ENCODE results near the gene KIAA0513. TPM values are rescaled to one million over a fixed set of nuclear protein-coding genes. Genes with fewer than 3 reads are reported as not detected.

The KIAA0513 gene
- total RNA-seq, 2 experiments from 2014 or later: 7.1 TPM

DNA sequence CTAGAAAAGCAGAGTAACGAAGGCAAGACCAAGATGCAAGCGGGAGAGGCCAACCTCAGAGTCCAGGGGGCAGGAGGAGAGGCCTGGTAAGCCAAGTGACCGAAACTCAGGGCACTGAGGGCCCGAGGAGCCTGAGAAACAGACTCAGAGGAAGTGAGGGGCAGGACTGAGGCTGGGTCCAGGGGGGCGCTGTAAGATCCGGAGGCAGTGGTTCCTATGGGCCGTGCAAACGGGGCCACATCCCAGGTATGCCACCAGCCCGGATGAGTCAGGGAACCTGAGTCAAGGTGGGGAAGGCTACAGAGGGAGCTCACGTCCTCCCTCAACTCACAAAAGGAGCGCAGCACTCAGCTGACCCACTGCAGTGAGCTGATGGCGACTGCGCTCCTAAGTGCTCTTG, 24.5 kb upstream of the KIAA0513 start:
- CTCF ChIA-PET: no interaction called here
- POLR2A ChIA-PET: no interaction called here

DNA sequence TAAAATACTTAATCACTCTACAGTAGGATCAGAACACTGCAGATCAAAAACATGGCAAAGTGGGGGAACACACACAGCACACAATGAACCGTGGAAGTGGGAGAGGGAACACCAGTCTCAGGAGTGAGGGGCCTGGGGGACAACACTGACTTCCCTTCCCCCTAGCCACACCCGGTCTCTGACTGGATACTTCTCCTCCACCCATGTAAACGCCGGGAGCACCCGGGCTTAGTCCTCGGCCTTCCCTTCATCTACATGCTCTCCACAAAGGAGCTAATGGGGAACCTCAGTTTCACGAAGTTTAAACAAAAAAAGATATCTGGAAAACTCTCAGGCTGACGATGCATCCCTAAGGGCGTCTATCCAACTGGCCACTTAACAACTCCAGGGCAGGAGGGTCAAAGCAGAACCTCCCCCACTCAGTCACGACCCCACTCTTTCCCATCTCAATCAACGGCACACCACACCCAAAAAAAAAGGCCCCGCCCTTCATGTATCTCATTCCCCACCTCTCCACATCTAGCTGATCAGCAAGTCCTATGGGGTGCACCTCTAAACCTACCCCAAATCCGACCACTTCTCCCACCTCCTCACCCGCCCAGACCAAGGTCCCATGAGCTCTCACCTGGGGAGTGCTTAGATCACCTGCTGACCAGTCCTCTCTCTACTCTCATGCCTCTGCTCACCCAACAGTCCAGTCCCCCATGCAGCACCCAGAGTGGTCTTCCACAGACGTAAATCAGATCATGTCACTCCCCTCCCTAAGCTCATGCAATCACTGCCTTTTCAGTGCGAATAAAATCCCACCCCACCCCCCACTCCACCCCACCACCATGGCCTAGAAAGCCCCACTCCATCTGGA, 23.6 kb upstream of the KIAA0513 start:
- POLR2A ChIA-PET: no interaction called here

DNA sequence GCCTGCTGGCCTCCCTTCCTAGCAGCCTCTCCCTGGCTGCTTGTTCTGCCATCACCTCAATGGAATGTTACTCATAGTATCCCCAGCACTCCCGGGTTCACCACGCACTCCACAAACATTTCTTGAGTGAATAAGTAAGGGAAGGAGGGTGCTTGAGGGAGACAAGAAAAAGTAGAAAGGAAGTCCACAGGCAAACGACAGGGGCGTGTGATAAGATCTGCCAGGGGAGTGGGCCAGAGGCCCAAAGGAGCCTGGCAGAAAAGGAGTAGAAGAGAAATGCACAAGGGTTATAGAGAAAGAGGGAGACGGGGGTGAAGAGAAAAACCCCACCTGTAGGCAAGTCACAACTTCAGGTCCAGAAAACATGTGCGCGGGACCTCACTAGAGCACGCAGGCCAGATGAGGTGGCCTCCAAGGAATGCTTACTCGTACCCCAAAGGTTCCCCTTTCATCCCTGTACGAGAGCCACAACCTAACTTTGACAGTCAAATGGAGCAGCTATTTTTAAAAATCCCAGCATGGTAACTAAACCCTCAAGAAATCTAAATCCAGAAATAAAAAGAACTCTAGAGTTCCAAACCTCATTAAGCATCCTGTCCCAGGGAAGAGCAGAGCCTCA, 22.9 kb upstream of the KIAA0513 start:
- ChIA-PET POLR2A (no interaction called here), CTCF (interaction anchor here (1.9 kb wide), 1 partner anchor 34 kb away, joined by 5 read pairs; no protein-coding TSS in a partner anchor)

More for the DNA sequence above, 23.6 kb upstream of the KIAA0513 start:
- CTCF ChIA-PET: interaction anchor here (1.9 kb wide), 1 partner anchor 33 kb away, joined by 5 read pairs; no protein-coding TSS in a partner anchor

DNA sequence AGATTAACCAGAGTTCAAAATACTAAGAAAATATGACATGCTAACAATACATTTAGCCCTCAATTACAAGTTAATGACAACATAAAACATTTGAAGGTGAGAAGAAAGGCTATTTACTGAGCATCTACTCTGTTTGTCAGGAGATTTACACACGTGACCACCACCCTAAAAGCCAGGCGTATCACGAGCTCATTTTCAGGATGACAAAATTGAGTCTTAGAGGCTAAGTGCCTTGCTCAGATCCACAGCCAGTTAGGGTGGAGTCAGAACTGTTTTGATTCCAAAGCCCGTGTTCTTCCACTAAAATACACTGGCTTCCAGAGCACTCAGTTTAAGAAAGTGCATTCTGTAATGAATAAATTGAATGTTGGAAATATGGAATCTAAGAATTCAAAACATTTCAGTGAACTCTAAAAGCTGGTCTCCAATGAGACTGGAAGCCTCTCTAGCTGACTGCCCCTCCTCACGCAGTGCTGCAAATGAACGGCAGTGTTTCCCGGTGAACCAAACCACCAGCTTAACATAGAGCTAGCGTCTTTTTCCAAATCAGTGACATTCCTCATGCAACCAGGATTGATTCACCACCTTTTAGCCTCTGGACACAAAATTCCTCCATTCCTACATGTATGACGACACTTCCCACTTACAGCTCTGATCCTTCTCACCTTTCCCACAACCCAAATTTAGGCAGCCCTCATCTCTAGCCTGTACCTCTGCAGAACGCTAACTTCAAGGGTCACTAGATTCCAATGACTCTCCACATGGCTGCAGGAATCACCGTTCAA, 22.1 kb upstream of the KIAA0513 start:
- ChIA-PET CTCF (interaction anchor here (0.6 to 1.9 kb wide), 2 partner anchors 34 to 420 kb away, joined by 3 to 5 read pairs; no protein-coding TSS in a partner anchor), POLR2A (no interaction called here)

DNA sequence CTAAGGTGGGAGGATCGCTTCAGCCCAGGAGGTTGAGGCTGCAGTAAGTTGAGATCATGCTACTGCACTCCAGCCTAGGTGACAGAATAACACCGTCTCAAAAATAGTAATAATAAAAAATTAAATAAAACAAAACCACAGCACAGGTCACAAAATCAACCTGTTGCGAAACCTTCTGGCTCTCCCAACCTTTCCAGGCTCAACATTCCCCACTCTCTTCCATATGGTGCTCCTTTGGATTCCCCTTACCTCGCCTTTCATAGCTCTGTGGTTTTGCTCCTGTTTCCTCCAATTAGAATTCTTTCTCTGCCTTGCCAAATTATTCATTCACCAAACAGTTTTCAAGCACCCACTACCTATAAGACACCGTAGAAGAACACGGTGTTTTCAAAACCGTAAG, 21.0 kb upstream of the KIAA0513 start:
- POLR2A ChIA-PET: no interaction called here
- CTCF ChIA-PET: interaction anchor here (2.0 kb wide), 1 partner anchor 80 kb away, joined by 4 read pairs; no protein-coding TSS in a partner anchor

DNA sequence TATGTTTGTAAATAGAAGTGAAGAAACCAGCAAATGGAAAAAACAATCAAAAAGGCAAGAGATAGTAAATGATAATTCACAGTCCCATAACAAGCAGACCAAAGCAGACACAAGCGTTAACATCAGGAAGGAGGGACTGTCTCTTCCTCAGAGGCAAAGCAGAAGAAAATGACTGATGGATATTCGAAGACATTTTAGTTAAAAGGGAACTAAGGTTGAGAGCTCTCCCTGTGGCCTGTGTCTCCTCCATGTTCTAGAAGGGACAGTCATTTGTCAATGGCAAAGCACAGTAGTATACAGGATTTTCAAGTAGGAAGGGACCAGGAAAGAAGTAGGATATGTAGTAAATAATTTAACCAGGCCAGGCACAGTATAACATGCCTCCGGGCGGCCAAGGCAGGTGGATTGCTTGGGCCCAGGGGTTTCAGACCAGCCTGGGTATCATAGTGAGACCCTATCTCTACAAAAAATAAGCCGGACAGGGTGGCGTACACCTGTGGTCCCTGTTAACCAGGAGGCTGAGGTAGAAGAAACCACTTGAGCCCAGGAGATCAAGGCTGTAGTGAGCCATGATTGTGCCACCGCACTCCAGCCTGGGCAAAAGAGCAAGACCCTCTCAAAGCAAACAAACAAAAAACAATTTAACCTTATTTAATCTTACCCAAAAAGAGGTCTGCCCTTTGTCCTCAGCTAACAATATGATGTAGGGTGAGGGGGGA, 19.9 kb upstream of the KIAA0513 start:
- CTCF ChIA-PET: interaction anchor here (0.7 to 2.0 kb wide), 3 partner anchors 40 to 107 kb away, joined by 3 to 4 read pairs (median 3); no protein-coding TSS in a partner anchor
- POLR2A ChIA-PET: no interaction called here

DNA sequence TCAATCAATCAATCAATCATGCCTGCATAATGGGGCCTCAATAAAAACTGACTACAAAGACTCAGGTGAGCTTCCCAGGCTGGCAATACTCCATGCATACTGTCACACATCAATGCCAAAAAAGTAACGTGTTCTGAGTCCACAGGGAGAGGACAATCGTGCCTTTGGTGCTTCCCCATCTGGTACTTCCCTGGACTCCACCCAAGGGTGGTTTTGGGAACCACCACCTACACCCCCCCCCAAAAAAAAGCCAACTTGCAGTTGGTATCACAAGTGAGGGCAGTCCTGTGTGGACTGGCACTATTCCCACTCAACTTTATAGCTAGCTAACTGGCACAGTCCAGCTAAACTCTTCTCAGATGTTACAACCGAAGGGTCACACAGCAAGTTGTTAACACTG, 19.3 kb upstream of the KIAA0513 start:
- CTCF ChIA-PET: interaction anchor here (0.7 to 2.0 kb wide), 2 partner anchors 41 to 78 kb away, joined by 3 to 4 read pairs; no protein-coding TSS in a partner anchor
- POLR2A ChIA-PET: no interaction called here

DNA sequence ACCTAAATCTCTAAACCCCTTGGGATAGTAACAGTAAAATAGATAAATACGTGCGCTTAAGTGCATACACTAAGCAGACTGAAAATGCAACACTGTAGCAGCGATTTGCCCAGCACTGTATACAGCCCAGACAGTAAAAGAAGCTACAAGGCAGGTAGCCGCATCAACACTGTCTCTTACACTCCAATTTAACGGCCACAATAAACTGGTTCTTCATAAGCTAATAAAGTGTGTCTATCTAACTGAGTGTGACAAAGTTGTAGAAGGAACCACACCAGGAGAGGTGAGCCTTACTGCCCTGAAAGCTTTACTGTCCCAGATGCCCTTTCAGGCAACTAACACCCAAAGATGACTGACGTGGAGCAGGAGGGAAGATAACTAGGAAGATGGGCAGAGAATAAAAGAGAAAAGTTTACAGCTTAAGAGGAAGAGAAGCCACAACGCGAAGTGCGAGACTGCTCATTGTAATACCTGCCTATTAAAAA, 17.1 kb upstream of the KIAA0513 start:
- ChIA-PET CTCF (interaction anchor here (1.0 to 2.9 kb wide), 4 partner anchors 14 to 76 kb away, joined by 3 to 17 read pairs (median 4); no protein-coding TSS in a partner anchor), POLR2A (interaction anchor here (0.8 to 2.3 kb wide), 2 partner anchors 16 to 45 kb away, joined by 3 to 11 read pairs; no protein-coding TSS in a partner anchor)

DNA sequence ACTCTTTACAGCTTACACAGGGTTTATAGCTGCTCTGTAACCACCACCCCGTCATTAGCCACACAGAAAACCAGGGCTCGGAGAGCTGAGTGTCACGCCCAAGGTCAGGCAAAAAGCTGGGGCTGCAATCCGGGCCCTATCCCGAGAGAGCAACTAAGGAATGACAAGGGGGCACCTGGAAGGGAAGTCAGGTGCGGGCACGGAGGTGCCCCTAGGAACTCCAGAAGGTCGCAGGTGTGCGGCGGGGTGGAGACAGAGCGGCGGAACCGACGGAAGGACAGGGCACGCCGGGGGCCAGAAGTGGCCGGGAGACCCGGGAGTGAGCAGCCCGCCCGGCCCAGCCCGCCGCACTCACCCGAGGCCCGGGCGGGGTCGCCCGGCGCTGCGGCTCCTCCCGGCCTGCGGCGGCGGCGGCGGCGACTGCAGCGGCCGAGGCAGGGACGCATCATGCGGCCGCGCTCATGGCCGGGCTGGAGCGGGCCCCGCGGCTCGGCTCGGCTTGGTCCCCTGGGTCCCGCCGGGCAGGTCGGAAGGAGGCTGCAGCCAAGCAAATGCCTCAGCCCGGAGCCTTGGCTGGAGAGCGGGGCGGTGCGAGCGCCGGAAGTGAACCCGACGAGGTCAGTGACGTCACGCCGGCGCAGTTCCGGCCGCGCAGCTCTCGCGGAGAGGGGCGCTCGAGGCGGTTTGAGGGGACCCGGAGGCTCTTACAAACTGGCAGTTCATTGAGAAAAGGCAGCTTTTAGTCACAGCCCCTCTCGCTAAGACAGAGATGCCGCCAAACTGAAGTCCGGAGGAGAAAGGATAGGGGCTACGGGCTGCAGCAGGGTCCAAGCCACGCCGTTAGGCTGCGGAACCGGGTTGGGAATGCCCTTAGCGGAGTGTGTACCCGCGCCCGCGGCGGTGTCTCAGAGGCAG, 16.4 kb upstream of the KIAA0513 start, which contains the start of gene ZDHHC7:
Gene ZDHHC7, minus strand, starts transcription at position 605 of the 915 bp plus-strand sequence. CDS start 20,917 bp downstream, outside the sequence.
- POLR2A ChIA-PET: interaction anchor here (0.8 to 2.3 kb wide), 4 partner anchors 16 to 45 kb away, joined by 3 to 11 read pairs (median 5); no protein-coding TSS in a partner anchor
- CTCF ChIA-PET: interaction anchor here (0.7 to 2.9 kb wide), 5 partner anchors 13 to 76 kb away, joined by 3 to 17 read pairs (median 4); no protein-coding TSS in a partner anchor

DNA sequence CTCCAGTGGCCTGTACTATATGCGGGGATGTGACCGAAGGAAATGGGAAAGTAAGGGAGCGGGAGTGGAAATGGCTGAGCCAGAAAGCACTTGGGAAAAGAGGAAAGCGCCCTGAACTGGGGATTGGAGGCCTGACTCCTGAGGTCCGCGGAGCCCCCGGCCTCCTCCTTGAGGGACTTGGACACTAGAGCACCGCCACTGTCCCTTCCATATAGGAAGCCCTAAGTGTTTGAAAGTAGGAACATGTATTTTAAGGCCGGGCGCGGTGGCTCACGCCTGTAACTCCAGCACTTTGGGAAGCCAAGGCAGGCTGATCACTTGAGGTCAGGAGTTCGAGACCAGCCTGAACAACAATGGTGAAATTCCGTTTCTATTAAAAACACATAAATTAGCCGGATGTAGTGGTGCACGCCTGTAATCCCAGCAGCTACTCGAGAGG, 15.7 kb upstream of the KIAA0513 start:
- ChIA-PET CTCF (interaction anchor here (1.5 to 2.9 kb wide), 2 partner anchors 13 to 75 kb away, joined by 4 to 17 read pairs; no protein-coding TSS in a partner anchor), POLR2A (interaction anchor here (1.4 to 2.3 kb wide), 3 partner anchors 15 to 44 kb away, joined by 5 to 11 read pairs (median 5); no protein-coding TSS in a partner anchor)

DNA sequence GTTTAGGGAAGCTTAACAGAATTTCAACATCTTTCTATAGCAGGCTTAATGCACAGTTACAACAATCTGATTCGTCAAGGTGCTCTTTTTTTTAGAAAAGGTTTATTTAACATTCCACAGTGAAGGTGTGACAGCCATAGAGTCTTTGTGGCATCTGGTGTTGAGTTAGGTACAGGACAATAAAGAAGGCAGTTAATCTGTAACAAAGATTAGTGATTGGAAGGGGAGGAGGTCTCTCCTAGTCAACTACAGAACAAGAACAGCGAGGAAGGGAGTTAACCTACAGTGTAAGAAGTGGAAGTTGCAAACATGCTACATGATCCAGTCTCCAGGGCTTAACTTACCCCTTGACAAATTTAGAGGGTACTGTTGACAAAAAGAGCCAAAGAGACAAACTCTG, 13.3 kb upstream of the KIAA0513 start:
- CTCF ChIA-PET: interaction anchor here (1.8 kb wide), 1 partner anchor 12 kb away, joined by 6 read pairs; no protein-coding TSS in a partner anchor

DNA sequence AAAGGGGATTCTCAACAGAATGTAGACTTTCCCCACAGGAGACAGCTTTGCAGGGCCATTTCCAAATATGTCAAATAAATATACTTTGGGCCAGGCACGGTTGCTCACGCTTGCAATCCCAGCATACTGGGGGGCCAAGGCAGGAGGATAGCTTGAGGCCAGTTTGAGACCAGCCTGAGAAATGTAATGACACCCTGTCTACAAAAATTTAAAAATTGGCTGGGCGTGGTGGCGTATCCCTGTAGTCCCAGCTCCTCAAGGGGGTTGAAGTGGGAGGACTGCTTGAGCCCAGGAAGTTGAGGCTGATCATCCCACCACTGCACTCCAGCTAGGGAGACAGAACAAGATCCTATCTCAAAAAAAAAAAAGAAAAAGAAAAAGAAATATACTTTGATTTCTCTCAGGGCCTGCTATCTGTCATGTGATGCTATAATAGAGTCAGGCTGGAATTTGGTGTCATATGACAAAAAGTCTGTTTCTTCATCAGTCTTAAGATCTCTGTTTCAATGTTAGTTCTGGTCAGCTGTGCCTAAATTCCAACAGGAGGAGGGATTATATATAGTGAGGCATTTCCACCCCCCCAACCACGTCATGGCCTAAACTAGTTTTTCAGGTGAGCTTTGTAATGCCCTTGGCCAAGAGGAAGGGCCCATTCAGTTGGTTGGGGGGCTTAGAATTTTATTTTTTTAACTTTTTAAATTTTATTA, 12.0 kb upstream of the KIAA0513 start:
- ChIA-PET CTCF (interaction anchor here (0.6 to 1.4 kb wide), 5 partner anchors 11 to 99 kb away, joined by 3 to 4 read pairs (median 3); no protein-coding TSS in a partner anchor), POLR2A (interaction anchor here (0.6 kb wide), 1 partner anchor 1116 kb away, joined by 3 read pairs; no protein-coding TSS in a partner anchor)

More for the DNA sequence above, 13.3 kb upstream of the KIAA0513 start:
- POLR2A ChIA-PET: no interaction called here

DNA sequence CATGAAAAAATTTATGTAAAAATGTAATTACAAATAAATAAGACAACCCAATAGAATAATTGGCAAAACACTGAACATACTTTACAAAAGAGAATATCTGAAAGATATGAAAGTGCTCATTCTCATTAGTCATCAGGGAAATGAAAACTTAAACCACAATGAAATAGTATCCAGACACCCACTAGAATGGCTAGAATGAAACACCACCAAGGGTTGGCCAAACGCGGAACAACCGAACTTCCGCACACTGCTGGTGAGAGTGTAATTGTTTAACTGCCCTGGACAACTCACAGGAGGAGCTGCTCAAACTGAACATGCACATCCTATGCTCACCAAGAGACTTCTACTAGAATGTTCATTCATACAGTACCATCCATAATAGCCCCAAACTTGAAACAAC, 10.4 kb upstream of the KIAA0513 start:
- CTCF ChIA-PET: interaction anchor here (1.1 to 1.3 kb wide), 2 partner anchors 9 to 13 kb away, joined by 4 read pairs; no protein-coding TSS in a partner anchor

DNA sequence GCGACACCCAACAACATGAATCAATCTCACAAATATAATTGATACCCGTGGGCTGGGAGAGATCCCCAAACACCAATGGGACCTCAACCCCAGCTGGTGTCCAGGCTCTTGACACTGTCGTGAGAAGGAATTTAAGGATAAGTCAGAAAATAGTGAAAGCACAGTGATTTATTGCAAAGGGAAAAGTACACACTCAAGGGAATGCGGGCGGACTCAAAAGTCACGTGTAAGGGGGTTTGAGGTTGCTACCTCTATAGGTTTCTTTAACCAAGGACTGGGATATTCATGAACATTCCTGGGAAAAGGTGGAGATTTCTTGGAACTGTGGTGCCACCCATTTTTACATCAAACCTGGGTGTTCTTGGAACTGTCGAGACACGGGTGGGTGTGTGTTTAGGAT, 10.0 kb upstream of the KIAA0513 start:
- CTCF ChIA-PET: interaction anchor here (1.1 kb wide), 1 partner anchor 12 kb away, joined by 4 read pairs; no protein-coding TSS in a partner anchor
- POLR2A ChIA-PET: no interaction called here

More for the DNA sequence above, 10.4 kb upstream of the KIAA0513 start:
- POLR2A ChIA-PET: no interaction called here

DNA sequence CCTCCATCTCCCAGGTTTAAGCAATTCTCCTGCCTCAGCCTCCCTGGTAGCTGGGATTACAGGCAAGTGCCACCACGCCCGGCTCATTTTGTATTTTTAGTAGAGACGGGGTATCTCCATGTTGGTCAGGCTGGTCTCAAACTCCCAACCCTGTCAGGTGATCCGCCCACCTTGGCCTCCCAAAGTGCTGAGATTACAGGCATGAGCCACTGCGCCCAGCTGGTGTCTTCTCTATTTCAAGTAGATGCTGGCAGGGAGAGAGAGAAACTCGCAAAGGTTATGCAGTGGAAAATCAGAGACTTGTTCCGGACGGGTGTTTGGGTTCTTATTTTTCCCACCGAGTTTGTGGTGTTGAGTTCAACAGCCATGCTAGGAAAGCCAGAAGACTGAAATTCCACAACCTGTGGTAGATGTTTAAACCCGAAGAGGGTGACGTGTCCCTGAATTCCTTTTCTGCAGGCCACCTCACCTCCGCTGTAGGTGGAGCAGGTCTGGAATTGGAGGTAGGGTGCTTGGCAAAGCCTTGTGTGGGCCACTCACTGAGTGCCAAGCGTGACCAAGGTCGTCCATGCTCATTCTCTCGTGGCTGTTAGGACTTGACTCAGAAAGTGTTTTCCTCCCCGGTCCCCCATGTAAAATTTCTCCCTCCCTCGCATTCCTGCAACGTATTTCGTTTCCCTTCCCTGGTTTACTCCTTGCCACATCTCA, 8.9 kb upstream of the KIAA0513 start:
- ChIA-PET CTCF (no interaction called here), POLR2A (no interaction called here)

All from activated CD8-positive, alpha-beta memory T cell treated with anti-CD3 and anti-CD28 coated beads for 36 hours (primary cell).